Measurements from ENCODE around the gene LRP10. TPM values are rescaled to one million over a fixed set of nuclear protein-coding genes. Genes with fewer than 3 reads are reported as not detected.

LRP10 gene
- total RNA-seq, 2 donors from 2014 or later = 124 to 150 TPM

DNA sequence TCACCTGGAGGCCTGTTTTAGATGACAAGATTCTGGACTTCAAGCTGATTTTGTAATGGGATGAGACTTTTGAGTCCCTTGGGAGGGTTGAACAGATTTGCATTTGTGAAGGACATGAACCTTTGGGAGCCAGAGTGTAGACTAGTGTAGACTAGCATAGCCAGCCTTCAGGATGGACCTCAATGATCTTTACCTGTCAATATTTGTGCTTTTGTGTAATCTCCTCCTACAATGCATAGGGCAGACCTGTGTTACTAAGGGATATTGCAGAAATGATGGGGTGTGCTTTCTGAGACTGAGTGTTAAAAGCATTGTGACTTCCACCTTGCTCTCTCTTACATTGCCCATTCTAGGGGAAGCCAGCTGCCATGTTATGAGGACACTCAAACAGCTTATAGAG, 9.9 kb upstream of the LRP10 start:
- Histone ChIP-seq H3K4me1 (replicated peaks) (no peaks in the 10 kb centered on the region), H3K27ac (no peak overlapping the region), H3K27me3 (replicated peaks; ENCODE audit: insufficient read depth) (no peaks in the 10 kb centered on the region), H3K9me3 (no peaks in the 10 kb centered on the region), H3K4me3 (no peak overlapping the region), H3K36me3 (no peaks in the 10 kb centered on the region)
- intact Hi-C loops (cut with DNase I) = no loop called here
- no peak for TF ChIP-seq CTCF (IDR thresholded peaks at IDR 0.05)
- TF ChIP-seq POLR2A (IDR thresholded peaks at IDR 0.05) = no peak
- no peak for TF ChIP-seq POLR2AphosphoS5 (IDR thresholded peaks at IDR 0.05)
- no peak for DNase-seq (ENCODE audit: low spot score)

GRCh38 chr14:22864979-22865378, 6.6 kb upstream of the LRP10 start:
- intact Hi-C loops (cut with DNase I) = no loop called here

DNA sequence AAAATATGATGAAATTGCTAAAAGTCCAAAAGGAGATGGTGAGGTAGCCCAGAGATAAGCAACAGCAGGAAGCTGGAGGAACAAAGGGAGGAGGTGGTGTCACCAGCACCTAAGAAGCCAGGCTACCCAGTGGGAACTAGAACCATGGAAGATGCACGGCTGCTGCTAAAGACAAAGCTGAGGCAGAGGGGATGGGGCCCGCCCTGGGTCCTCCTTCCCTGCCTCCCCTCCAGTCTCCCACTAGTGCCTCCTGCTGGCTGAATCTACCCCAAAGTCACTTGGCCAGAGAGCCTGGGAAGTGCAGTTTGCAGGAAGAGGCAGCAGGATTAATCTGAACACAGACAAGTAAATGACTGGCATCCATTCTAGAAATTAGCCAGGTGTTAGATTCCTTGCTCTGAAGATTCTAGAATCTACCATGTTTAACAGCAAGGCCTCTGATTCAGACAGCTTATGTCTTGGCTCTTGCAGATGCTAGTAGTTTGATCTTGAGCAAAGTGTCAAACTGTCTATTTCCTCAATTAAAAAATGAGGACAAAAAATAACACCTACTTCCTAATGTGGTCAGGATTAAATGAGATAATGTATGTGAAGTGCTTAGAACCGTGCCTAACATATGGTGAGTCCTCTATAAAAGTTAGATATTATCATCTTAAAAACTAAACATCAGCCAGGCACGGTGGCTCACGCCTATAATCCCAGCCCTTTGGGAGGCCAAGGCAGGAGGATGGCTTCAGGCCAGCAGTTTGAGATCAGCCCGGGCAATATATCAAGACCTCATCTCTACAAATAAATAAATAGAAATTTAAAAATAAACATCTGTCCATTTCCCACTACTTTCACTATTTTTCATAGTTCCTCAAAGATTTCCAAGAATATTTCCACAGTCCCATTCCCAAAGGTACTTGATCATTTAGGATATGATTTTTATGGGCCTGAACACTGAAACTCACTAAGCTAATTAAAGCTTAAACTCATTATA, 5.8 kb upstream of the LRP10 start:
- Histone ChIP-seq H3K27ac (no peak overlapping the region), H3K9me3 (no peaks in the 10 kb centered on the region), H3K4me3 (no peak overlapping the region), H3K4me1 (replicated peaks) (no peaks in the 10 kb centered on the region), H3K27me3 (replicated peaks; ENCODE audit: insufficient read depth) (no peaks in the 10 kb centered on the region), H3K36me3 (no peaks in the 10 kb centered on the region)
- intact Hi-C loops (cut with DNase I) = no loop called here
- WGBS = 40% methylated on average over 6 of the region's 6 CpGs
- TF ChIP-seq CTCF (IDR thresholded peaks at IDR 0.05) (no peak), POLR2AphosphoS5 (IDR thresholded peaks at IDR 0.05) (no peak), POLR2A (IDR thresholded peaks at IDR 0.05) (no peak)
- DNase-seq (ENCODE audit: low spot score) = no peak

More at GRCh38 chr14:22864979-22865378, 6.6 kb upstream of the LRP10 start:
- Histone ChIP-seq H3K27me3 (replicated peaks; ENCODE audit: insufficient read depth) (no peaks in the 10 kb centered on the region), H3K4me1 (replicated peaks) (no peaks in the 10 kb centered on the region), H3K27ac (no peak overlapping the region), H3K4me3 (no peak overlapping the region), H3K9me3 (no peaks in the 10 kb centered on the region), H3K36me3 (no peaks in the 10 kb centered on the region)
- TF ChIP-seq CTCF (IDR thresholded peaks at IDR 0.05) = no peak
- no peak for TF ChIP-seq POLR2AphosphoS5 (IDR thresholded peaks at IDR 0.05)
- TF ChIP-seq POLR2A (IDR thresholded peaks at IDR 0.05) = no peak
- WGBS = 87% methylated on average over 4 of the region's 4 CpGs
- DNase-seq (ENCODE audit: low spot score) = no peak

DNA sequence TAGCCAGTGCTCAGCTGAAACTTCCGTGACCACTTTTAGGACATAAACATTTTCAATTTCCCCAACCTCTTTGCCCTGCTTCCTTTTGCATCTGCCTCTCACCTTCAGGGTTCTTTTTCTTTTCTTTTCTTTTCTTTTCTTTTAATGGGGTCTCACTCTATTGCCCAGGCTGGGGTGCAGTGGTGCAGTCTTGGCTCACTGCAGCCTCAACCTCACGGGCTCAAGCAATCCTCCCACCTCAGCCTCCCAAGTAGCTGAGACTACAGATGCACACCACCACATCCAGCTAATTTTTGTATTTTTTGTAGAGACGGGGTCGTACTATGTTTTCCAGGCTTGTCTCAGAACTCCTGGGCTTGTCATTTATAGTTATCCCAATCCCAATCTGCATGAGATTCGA, 4.7 kb upstream of the LRP10 start:
- TF ChIP-seq POLR2A (IDR thresholded peaks at IDR 0.05) (no peak), CTCF (IDR thresholded peaks at IDR 0.05) (no peak), POLR2AphosphoS5 (IDR thresholded peaks at IDR 0.05) (no peak)
- Histone ChIP-seq H3K4me3 (no peak overlapping the region), H3K4me1 (replicated peaks) (no peaks in the 10 kb centered on the region), H3K27me3 (replicated peaks; ENCODE audit: insufficient read depth) (no peaks in the 10 kb centered on the region), H3K36me3 (no peaks in the 10 kb centered on the region), H3K27ac (no peak overlapping the region), H3K9me3 (no peaks in the 10 kb centered on the region)
- DNase-seq (ENCODE audit: low spot score) = no peak
- 97% methylated on average over 5 of the region's 5 CpGs for WGBS
- intact Hi-C loops (cut with DNase I) = no loop called here

All from prostate gland (tissue), 2 donors.